ENCODE results near the gene SPAG17.

GRCh38 chr1:118047650-118048224 is 137.3 kb downstream of the SPAG17 start:
- TF ChIP-seq CTCF (conservative IDR thresholded peaks at IDR 0.05; ENCODE audit: low read length) (no peak), EZH2phosphoT487 (IDR thresholded peaks at IDR 0.05; ENCODE audit: borderline replicate concordance, low read depth, low read length) (no peak)

Data from OCI-LY7 (cell line).